Choroid plexus epithelial cell (primary cell): ENCODE results near the gene ART1.

ENCODE experiments used
- DNase-seq: peaks from one replicate; pipeline ENCODE4 v3.0.0-alpha.2; 2010; ENCODE audit warnings: low read depth
- H3K4me3 ChIP-seq: 2 replicates; pipeline ENCODE4 v1.5.1; 2011; ENCODE audit warnings: low read depth, mild to moderate bottlenecking, control low read depth, low read length, moderate library complexity
- TF ChIP-seq, protein P1 (sequence below): conservative IDR thresholded peaks from 2 replicates; pipeline ENCODE4 v1.5.1; 2011; ENCODE audit warnings: low read depth, mild to moderate bottlenecking, control low read depth, inconsistent platforms, low read length, moderate library complexity

The ART1 gene

DNA sequence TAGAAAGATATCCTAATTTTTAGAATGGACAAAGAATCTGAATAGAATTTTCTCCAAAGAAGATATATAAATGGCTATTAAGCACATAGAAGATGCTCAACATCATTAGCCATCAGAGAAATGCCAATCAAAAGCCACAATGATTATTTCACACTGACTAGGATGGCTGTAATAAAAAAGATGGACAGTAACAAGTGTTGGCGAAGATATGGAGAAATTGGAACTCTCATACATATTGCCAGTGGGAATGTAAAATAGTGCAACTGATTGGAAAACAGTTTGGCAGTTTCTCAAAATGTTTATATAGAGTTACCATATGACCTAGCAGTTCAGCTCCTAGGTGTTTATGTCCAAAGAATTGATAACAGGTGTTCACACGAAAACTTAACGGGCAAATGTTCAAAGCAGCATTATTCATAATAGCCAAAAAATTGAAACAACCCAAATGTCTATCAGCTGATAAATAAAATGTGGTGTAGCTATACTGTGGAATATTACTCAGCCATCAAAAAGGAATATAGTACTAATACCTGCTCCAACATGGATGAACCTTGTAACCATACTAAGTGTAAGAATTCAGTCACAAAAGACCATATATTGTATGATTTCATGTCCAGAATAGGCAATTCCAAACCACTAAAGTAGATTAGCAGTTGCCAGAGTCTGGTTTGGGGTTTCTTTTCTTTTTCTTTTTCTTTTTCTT lies 32.8 kb upstream of the ART1 start:
- TF ChIP-seq, protein P1, sequence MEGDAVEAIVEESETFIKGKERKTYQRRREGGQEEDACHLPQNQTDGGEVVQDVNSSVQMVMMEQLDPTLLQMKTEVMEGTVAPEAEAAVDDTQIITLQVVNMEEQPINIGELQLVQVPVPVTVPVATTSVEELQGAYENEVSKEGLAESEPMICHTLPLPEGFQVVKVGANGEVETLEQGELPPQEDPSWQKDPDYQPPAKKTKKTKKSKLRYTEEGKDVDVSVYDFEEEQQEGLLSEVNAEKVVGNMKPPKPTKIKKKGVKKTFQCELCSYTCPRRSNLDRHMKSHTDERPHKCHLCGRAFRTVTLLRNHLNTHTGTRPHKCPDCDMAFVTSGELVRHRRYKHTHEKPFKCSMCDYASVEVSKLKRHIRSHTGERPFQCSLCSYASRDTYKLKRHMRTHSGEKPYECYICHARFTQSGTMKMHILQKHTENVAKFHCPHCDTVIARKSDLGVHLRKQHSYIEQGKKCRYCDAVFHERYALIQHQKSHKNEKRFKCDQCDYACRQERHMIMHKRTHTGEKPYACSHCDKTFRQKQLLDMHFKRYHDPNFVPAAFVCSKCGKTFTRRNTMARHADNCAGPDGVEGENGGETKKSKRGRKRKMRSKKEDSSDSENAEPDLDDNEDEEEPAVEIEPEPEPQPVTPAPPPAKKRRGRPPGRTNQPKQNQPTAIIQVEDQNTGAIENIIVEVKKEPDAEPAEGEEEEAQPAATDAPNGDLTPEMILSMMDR: no peak
- DNase-seq: no peak
- no peak overlapping the region for H3K4me3 ChIP-seq

DNA sequence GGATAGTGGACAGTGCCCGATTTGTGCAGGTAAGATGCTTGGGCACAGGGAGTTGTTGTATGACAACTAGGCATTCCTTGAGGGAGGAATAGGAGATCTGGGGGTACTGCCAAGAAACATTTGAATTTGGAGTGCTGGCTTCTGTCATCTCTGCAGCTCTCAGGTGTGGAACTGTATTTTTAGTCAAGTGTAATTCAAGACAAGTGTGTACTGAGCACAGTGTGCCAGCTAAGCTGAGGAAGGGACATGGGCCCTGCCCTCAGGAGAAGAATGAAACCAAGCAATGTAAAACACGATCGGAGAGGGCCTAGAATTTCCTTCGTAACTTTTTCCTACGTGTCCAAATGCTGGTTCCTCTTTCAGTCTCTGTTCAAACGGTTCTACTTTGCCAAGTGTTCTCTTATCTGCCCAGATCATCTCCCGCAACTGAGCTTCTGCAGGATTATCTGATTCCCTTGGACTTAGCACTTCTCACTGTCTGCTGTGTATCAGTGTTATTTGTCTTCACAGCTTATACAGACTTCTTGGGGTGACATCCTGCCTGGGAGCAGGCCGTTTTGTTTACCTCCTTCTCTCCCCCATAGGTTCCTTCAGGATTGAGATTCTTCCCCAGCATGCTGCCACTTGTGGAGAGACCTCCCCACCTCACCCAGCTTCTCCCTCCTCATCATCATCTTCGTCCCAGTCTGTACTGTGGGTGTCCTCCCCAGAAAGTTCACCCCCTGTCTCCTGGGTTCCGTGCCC lies 30.8 kb upstream of the ART1 start:
- no peak overlapping the region for H3K4me3 ChIP-seq

DNA sequence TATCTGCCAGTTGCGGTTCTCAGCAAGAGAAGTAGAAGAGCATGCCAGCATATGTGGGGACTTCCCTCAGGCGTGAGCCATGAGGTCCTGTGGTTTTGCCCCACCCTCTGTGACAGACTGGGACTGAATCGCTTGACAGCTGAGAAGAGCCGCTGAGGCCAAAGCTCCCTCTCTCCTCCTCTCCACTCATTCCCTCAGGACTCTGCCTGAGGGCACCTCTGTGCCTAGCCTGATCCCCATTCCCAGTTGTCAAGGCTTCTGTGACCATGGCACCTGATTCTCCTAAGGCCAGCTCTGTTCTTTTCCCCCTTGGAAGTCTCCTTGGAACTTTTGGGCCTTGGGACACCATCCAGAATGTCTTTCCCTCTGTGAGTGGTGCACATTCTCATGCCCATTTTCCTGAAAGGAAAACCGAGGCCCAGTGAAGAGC lies 30.2 kb upstream of the ART1 start:
- TF ChIP-seq, protein P1: no peak
- H3K4me3 ChIP-seq: no peak overlapping the region
- no peak for DNase-seq

More for the DNA sequence above, 30.8 kb upstream of the ART1 start:
- TF ChIP-seq, protein P1: no peak
- no peak for DNase-seq

DNA sequence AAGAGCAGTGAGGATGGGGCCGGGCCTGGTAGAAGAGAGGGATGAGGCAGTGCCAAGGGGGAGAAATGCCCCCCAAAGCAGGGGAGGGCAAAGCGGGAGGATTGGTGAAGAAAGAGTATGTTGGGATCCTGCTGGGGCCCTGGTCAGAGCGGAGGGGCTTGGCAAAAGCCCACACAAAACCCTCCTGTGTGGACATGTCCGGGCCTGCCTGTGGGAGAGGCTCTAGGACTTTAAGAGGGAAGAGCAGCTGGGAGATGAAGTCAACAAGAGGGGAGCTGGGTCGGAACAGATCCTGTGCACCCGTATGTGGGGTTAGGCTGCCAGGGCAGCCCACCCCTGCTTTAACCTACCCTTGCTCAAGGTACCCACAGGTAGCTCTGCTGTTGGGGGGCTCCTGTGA lies 28.9 kb upstream of the ART1 start:
- peak; percentile 22 for DNase-seq
- TF ChIP-seq, protein P1: no peak
- no peak overlapping the region for H3K4me3 ChIP-seq

DNA sequence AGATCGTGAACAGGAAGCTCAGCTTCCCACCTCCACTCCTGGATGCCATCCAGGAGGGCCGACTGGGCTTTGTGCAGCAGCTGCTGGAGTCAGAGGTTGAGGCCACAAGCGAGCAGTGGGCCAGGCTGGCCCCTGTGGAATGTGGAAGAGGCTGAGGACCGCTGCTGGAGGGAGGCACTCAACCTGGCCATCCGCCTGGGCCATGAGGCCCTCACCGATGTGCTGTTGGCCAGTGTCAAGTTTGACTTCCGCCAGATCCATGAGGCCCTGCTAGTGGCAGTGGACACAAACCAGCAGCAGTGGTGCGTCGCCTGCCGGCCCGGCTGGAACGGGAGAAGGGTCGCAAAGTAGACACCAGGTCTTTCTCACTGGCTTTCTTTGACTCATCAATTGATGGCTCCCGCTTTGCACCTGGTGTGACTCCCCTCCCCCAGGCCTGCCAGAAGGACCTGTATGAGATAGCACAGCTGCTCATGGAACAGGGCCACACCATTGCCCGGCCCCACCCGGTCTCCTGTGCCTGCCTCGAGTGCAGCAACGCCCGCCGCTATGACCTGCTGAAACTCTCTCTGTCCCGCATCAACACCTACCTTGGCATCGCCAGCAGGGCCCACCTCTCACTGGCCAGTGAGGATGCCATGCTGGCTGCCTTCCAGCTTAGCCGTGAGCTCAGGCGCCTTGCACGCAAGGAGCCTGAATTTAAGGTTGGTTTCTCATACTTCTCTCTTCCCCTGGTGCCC lies 28.0 kb upstream of the ART1 start:
- no peak overlapping the region for H3K4me3 ChIP-seq
- peak; percentile 66 for DNase-seq
- TF ChIP-seq, protein P1: no peak

DNA sequence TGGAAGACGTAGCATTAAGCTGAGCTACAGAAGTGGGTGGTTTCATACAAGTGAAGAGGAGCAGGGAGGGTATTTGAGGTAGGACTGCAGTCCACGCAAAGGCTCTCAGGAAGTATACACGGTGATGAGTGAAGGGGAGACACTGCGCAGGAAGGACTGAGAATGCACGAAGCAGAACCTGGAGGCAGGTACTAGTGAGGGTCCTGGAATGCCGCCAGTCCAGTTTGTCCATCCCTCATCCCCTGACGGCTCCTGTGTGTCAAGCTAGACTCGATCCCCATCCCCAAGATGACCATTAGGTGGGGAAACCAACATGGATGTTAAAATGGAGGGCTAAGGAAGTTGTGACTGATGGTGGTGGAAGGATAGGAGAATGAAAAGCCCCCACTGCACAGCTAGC lies 26.9 kb upstream of the ART1 start:
- TF ChIP-seq, protein P1: no peak
- DNase-seq: no peak
- no peak overlapping the region for H3K4me3 ChIP-seq
